GM18511 (cell line): ENCODE measurements around the gene OR4E2.
"Not testable (repeated sequence)": the region's sequence is repeated elsewhere in the genome, so short reads cannot be mapped to it uniquely, and the experiment has no call there.

Source experiments
- ATAC-seq: cut with Tn5 transposase; IDR thresholded peaks from one replicate; pipeline ENCODE4 v1.9.1; 2021; ENCODE audit warnings: mild to moderate bottlenecking, moderate library complexity; ENCODE audit not compliant: unreplicated experiment

OR4E2 gene

DNA sequence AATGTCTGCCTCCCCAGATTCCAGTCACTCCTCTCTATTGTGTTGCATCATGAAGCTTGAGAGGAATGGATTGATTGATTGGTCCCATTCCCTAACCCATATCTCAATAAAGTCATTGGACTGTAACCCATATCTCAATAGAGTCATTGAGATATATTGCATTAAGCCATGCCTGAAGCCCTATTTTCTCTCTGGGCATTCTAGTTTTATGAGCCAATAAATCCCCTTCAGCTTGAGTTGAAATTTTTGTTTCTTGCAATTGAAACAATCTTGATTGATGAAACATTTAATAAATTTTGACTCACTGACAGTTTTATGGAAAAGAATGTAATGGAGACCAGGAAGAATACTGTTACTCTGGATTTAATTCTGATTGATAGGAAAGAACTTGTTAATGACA is 40.8 kb downstream of the OR4E2 start:
- no peak for ATAC-seq

DNA sequence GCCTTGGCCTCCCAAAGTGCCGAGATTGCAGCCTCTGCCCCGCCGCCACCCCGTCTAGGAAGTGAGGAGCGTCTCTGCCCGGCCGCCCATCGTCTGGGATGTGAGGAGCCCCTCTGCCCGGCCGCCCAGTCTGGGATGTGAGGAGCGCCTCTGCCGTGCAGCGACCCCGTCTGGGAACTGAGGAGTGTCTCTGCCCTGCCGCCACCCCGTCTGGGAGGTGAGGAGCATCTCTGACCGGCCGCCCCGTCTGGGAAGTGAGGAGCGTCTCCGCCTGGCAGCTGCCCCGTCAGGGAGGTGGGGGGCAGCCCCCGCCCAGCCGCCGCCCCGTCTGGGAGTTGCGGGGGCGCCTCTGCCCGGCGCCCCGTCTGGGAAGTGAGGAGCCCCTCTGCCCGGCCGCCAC is 44.0 kb downstream of the OR4E2 start:
- not testable (repeated sequence) for ATAC-seq

- not testable (repeated sequence) for ATAC-seq
Observed at GRCh38 chr14:21698538-21698937, 44.9 kb downstream of the OR4E2 start.

GRCh38 chr14:21699551-21699950 is 45.9 kb downstream of the OR4E2 start:
- no peak for ATAC-seq

DNA sequence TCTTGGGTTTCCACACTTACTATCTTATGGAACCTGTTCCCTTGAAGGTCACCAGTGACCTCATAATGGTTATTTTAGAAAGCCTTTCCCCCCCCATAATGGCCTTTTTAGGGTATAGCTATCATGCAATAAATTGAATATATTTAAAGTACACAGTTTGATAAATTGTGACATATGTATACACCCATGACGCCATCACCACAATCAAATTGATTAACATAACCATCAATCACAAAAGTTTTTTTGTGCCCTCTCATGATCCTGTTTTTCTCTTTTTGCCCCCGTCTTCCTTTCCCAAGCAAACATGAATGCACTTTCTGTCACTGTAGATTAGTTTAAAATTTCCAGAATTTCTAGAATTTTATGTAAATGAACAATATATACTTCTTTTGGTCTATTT is 48.7 kb downstream of the OR4E2 start:
- ATAC-seq: no peak

- ATAC-seq: no peak
Observed at GRCh38 chr14:21703357-21704326, 50.0 kb downstream of the OR4E2 start.

- ATAC-seq: no peak
Observed at GRCh38 chr14:21704338-21704737, 50.7 kb downstream of the OR4E2 start.

GRCh38 chr14:21711360-21711961 is 57.8 kb downstream of the OR4E2 start:
- ATAC-seq: no peak

DNA sequence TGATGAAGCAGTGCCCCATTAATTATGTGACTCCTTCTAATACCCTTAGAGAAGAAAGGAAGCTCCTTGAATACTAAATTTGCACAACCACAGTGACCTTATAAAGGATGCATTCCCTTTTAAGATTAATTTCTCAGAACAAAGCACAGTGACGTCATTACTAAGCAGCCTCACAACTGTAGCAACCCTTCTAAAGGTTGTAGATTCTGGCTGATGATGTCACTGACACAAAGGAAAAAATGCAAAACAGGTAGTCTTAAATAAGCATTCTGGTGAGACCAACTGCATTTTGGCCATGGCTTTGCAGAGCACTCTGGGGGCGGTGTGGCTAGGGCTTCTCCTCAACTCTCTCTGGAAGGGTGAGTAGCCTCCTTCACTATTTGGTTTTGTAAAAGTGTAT is 58.4 kb downstream of the OR4E2 start:
- no peak for ATAC-seq

DNA sequence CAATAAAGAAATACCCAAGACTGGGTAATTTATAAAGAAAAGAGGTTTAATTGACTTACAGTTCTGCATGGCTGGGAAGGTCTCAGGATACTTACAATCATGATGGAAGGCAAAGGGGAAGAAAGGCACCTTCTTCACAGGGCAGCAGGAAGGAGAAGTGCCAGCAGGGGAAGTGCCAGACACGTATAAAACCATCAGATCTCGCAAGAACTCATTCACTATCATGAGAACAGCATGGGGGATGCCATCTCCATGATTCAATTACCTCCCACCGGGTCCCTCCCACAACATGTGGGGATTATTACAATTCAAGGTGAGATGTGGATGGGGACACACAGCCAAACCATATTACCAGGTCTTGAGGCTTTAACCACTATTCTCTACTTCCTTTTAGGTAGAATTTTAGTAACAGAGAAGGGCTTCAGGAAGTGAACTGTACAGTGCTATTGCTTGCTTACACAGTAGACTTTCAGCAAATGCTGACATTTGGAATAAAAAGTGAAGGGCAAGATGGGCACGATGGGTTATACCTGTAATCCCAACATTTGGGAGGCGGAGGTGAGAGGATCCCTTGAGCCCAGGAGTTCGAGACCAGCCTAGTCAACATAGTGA is 60.8 kb downstream of the OR4E2 start:
- ATAC-seq: no peak
